ENCODE measurements around the gene CDC37L1.

GRCh38 chr9:4680173-4680525 lies 780 bp downstream of the CDC37L1 start:
- TF ChIP-seq, protein P1, sequence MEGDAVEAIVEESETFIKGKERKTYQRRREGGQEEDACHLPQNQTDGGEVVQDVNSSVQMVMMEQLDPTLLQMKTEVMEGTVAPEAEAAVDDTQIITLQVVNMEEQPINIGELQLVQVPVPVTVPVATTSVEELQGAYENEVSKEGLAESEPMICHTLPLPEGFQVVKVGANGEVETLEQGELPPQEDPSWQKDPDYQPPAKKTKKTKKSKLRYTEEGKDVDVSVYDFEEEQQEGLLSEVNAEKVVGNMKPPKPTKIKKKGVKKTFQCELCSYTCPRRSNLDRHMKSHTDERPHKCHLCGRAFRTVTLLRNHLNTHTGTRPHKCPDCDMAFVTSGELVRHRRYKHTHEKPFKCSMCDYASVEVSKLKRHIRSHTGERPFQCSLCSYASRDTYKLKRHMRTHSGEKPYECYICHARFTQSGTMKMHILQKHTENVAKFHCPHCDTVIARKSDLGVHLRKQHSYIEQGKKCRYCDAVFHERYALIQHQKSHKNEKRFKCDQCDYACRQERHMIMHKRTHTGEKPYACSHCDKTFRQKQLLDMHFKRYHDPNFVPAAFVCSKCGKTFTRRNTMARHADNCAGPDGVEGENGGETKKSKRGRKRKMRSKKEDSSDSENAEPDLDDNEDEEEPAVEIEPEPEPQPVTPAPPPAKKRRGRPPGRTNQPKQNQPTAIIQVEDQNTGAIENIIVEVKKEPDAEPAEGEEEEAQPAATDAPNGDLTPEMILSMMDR (IDR thresholded peaks at IDR 0.05): no peak
- no peak for TF ChIP-seq ZFX (IDR thresholded peaks at IDR 0.05; ENCODE audit: borderline replicate concordance)
